HepG2 (cell line): ENCODE measurements around the gene UAP1L1. TPM values are rescaled to one million over a fixed set of nuclear protein-coding genes. Genes with fewer than 3 reads are reported as not detected.

Source experiments
- ATF2 ChIP-seq: sonication (generic); formaldehyde crosslinking; IDR thresholded peaks from 2 replicates; pipeline ENCODE4 v1.4.0; 2020; ENCODE audit warnings: missing genetic modification reagents
- ELF1 ChIP-seq: sonication (generic); formaldehyde crosslinking; IDR thresholded peaks from 2 replicates; pipeline ENCODE4 v1.4.0; 2020; ENCODE audit warnings: missing genetic modification reagents
- FOXJ3 ChIP-seq: sonication (generic); formaldehyde crosslinking; IDR thresholded peaks from 2 replicates; pipeline ENCODE4 v1.4.0; 2020; ENCODE audit warnings: missing genetic modification reagents, mild to moderate bottlenecking, borderline replicate concordance
- GATA4 ChIP-seq: sonication (generic); IDR thresholded peaks from 2 replicates; pipeline ENCODE4 v1.6.1; 2016; ENCODE audit warnings: antibody characterized with exemption, low read depth, borderline replicate concordance
- KAT2B ChIP-seq: fragments of 150-350 bp; IDR thresholded peaks from 2 replicates; pipeline ENCODE4 v1.6.1; 2014; ENCODE audit warnings: low read depth, low read length, borderline replicate concordance
- MEF2D ChIP-seq: sonication (generic); formaldehyde crosslinking; IDR thresholded peaks from 2 replicates; pipeline ENCODE4 v1.5.1; 2020; ENCODE audit warnings: mild to moderate bottlenecking, missing genetic modification reagents
- NONO ChIP-seq, 2 experiments: fragments of 450-650 bp in 1 of 2; sonication (generic) in 1 of 2; formaldehyde crosslinking in 1 of 2; IDR thresholded peaks in 1 of 2; conservative IDR thresholded peaks in 1 of 2; 2 replicates each; pipeline versions ENCODE4 v1.6.1 to v1.8.0; 2017 to 2022; ENCODE audit warnings: mild to moderate bottlenecking in 1 of 2, missing genetic modification reagents in 1 of 2, moderate library complexity in 1 of 2
- SMAD1 ChIP-seq: sonication (generic); formaldehyde crosslinking; IDR thresholded peaks from 2 replicates; pipeline ENCODE4 v1.4.0; 2020; ENCODE audit warnings: missing genetic modification reagents, low read depth, mild to moderate bottlenecking, borderline replicate concordance
- SPEN ChIP-seq: sonication (generic); formaldehyde crosslinking; IDR thresholded peaks from 2 replicates; pipeline ENCODE4 v1.5.1; 2020; ENCODE audit warnings: low read depth, mild to moderate bottlenecking, missing genetic modification reagents
- STAT5B ChIP-seq: sonication (generic); formaldehyde crosslinking; IDR thresholded peaks from 2 replicates; pipeline ENCODE4 v1.4.0; 2020; ENCODE audit warnings: missing genetic modification reagents
- TCF12 ChIP-seq, 2 experiments: fragments of 450-650 bp in 1 of 2; sonication (generic) in 1 of 2; formaldehyde crosslinking in 1 of 2; IDR thresholded peaks; 2 replicates each; pipeline versions ENCODE4 v1.6.1 to v1.8.0; 2017 to 2022; ENCODE audit warnings: antibody characterized with exemption in 1 of 2, mild to moderate bottlenecking in 1 of 2, missing genetic modification reagents in 1 of 2, moderate library complexity in 1 of 2
- ZBTB38 ChIP-seq: sonication (generic); formaldehyde crosslinking; IDR thresholded peaks from 2 replicates; pipeline ENCODE4 v1.5.1; 2020; ENCODE audit warnings: mild to moderate bottlenecking, missing genetic modification reagents
- ZBTB46 ChIP-seq: sonication (generic); formaldehyde crosslinking; IDR thresholded peaks from 2 replicates; pipeline ENCODE4 v1.4.0; 2020; ENCODE audit warnings: mild to moderate bottlenecking, missing genetic modification reagents, borderline replicate concordance
- ZFY ChIP-seq: sonication (generic); formaldehyde crosslinking; IDR thresholded peaks from 2 replicates; pipeline ENCODE4 v1.4.0; 2020; ENCODE audit warnings: missing genetic modification reagents
- ZNF790 ChIP-seq: sonication (generic); formaldehyde crosslinking; IDR thresholded peaks from 2 replicates; pipeline ENCODE4 v1.8.0; 2022; ENCODE audit warnings: missing genetic modification reagents, mild to moderate bottlenecking, borderline replicate concordance
- polyA plus RNA-seq, 8 experiments: library from polyadenylated mRNA; depleted of rRNA in 3 of 8; stranded (reverse) in 7 of 8; unstranded in 1 of 8; fragments of >200 nt; fragmentation: Illumina TruSeq in 4 of 8; extraction: Trizol in 4 of 8; gene quantifications; 2 replicates each; pipeline versions ENCODE4 v1.2.1 to v1.2.3, GENCODE V29; 2011 to 2016; ENCODE audit warnings: low read depth in 4 of 8, missing spikeins in 1 of 8, mixed read lengths in 1 of 8; ENCODE audit not compliant: insufficient read depth in 1 of 8
- total RNA-seq, 5 experiments: library from RNA; depleted of rRNA; stranded (reverse); fragments of >200 nt; fragmentation: Illumina TruSeq; extraction: Trizol; gene quantifications; 2 replicates each; pipeline ENCODE4 v1.2.3, GENCODE V29; 2016; ENCODE audit warnings: low read depth in 1 of 5
- TF ChIP-seq, protein P1 (sequence below): sonication (generic); formaldehyde crosslinking; IDR thresholded peaks from 2 replicates; pipeline ENCODE4 v1.8.1; 2023; ENCODE audit warnings: mild to moderate bottlenecking, moderate library complexity, missing genetic modification reagents
- TF ChIP-seq, protein P2 (sequence below): sonication (generic); formaldehyde crosslinking; conservative IDR thresholded peaks from 2 replicates; pipeline ENCODE4 v1.4.0; 2020; ENCODE audit warnings: missing genetic modification reagents
- TF ChIP-seq, protein P3 (sequence below): sonication (generic); formaldehyde crosslinking; IDR thresholded peaks from 2 replicates; pipeline ENCODE4 v1.4.0; 2020; ENCODE audit warnings: missing genetic modification reagents, mild to moderate bottlenecking, borderline replicate concordance

The UAP1L1 gene
- total and polyA plus RNA-seq, 2 of the 13 experiments (the other 11 are each of a cell fraction or from before 2014, with no cell fraction given) = 5.4 to 6.4 TPM

- peak; percentile 71; the same call in 1 of the 2 replicates for TF ChIP-seq ZBTB46 (CRISPR knock-in tag)
- no peak for TF ChIP-seq ATF2 (CRISPR knock-in tag)
- TF ChIP-seq, protein P1, sequence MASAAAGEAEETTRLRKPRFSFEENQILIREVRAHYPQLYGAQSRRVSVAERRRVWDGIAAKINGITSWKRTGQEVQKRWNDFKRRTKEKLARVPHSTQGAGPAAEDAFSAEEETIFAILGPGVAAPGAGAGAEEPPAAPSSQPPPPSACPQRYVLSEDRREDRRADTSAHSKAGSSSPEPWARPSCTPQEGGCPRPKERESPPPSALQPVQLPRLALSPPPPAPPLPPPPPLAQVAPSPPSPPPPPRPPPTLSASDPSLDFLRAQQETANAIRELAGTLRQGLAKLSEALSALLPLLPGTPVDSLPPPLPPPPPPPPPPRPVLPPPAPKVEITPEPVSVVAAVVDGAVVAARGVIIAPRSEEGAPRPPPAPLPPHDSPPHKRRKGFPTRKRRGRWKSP = peak; percentile 58; the same call in 1 of the 2 replicates
- TF ChIP-seq ELF1 (CRISPR knock-in tag) = no peak
- TF ChIP-seq TCF12 (IDR thresholded peaks at IDR 0.05) = no peak
- no peak for TF ChIP-seq TCF12 (CRISPR knock-in tag; IDR thresholded peaks at IDR 0.05)
- TF ChIP-seq FOXJ3 (CRISPR knock-in tag) = 0 out of 2 replicates have a peak, but pooled peaks have one; percentile 18
- TF ChIP-seq ZFY (CRISPR knock-in tag) = peak; percentile 66
- 0 out of 2 replicates have a peak, but pooled peaks have one; percentile 60 for TF ChIP-seq SMAD1
- TF ChIP-seq STAT5B (CRISPR knock-in tag) = no peak
- peak; percentile 32; the same call in 1 of the 2 replicates for TF ChIP-seq MEF2D (CRISPR knock-in tag)
- TF ChIP-seq ZBTB38 (CRISPR knock-in tag) = peak; percentile 19; the same call in 1 of the 2 replicates
- no peak for TF ChIP-seq ZNF790 (CRISPR knock-in tag)
- peak; percentile 32; the same call in 1 of the 2 replicates for TF ChIP-seq SPEN (CRISPR knock-in tag)
- TF ChIP-seq, protein P2, sequence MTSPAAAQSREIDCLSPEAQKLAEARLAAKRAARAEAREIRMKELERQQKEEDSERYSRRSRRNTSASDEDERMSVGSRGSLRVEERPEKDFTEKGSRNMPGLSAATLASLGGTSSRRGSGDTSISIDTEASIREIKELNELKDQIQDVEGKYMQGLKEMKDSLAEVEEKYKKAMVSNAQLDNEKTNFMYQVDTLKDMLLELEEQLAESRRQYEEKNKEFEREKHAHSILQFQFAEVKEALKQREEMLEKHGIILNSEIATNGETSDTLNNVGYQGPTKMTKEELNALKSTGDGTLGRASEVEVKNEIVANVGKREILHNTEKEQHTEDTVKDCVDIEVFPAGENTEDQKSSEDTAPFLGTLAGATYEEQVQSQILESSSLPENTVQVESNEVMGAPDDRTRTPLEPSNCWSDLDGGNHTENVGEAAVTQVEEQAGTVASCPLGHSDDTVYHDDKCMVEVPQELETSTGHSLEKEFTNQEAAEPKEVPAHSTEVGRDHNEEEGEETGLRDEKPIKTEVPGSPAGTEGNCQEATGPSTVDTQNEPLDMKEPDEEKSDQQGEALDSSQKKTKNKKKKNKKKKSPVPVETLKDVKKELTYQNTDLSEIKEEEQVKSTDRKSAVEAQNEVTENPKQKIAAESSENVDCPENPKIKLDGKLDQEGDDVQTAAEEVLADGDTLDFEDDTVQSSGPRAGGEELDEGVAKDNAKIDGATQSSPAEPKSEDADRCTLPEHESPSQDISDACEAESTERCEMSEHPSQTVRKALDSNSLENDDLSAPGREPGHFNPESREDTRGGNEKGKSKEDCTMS (CRISPR knock-in tag) = no peak
- no peak for TF ChIP-seq KAT2B
- no peak for TF ChIP-seq NONO (IDR thresholded peaks at IDR 0.05)
- peak; percentile 67 for TF ChIP-seq NONO (CRISPR knock-in tag; conservative IDR thresholded peaks at IDR 0.05)
- TF ChIP-seq GATA4 = no peak
- TF ChIP-seq, protein P3, sequence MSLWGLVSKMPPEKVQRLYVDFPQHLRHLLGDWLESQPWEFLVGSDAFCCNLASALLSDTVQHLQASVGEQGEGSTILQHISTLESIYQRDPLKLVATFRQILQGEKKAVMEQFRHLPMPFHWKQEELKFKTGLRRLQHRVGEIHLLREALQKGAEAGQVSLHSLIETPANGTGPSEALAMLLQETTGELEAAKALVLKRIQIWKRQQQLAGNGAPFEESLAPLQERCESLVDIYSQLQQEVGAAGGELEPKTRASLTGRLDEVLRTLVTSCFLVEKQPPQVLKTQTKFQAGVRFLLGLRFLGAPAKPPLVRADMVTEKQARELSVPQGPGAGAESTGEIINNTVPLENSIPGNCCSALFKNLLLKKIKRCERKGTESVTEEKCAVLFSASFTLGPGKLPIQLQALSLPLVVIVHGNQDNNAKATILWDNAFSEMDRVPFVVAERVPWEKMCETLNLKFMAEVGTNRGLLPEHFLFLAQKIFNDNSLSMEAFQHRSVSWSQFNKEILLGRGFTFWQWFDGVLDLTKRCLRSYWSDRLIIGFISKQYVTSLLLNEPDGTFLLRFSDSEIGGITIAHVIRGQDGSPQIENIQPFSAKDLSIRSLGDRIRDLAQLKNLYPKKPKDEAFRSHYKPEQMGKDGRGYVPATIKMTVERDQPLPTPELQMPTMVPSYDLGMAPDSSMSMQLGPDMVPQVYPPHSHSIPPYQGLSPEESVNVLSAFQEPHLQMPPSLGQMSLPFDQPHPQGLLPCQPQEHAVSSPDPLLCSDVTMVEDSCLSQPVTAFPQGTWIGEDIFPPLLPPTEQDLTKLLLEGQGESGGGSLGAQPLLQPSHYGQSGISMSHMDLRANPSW (CRISPR knock-in tag) = peak; percentile 22; the same call in 1 of the 2 replicates
Measured at GRCh38 chr9:137111788-137112563, 34.7 kb downstream of the UAP1L1 start (continued).
